SU-DHL-6 (cell line): ENCODE results near the gene B3GALNT1.

Source experiments
- H2AFZ ChIP-seq: fragments of 200-600 bp; sonication (generic); 2 replicates; pipeline ENCODE4 v1.6.1; 2014; ENCODE audit warnings: low read depth, mild to moderate bottlenecking, moderate library complexity, mixed read lengths, antibody characterized with exemption, low read length; ENCODE audit not compliant: severe bottlenecking
- H3F3A ChIP-seq: fragments of 200-600 bp; shearing (Covaris generic); 2 replicates; pipeline ENCODE4 v1.6.0; 2016; ENCODE audit warnings: antibody characterized with exemption, mild to moderate bottlenecking; ENCODE audit not compliant: insufficient read depth
- H3K27ac ChIP-seq: fragments of 200-600 bp; sonication (generic); 2 replicates; pipeline ENCODE4 v1.5.1; 2016; ENCODE audit warnings: low read depth, mild to moderate bottlenecking, low read length, moderate library complexity, mixed read lengths
- H3K27me3 ChIP-seq: fragments of 200-600 bp; sonication (generic), shearing (Covaris generic); 2 replicates; pipeline ENCODE4 v1.6.0; 2014; ENCODE audit warnings: mild to moderate bottlenecking, low read length
- H3K36me3 ChIP-seq: fragments of 200-600 bp; sonication (generic); 2 replicates; pipeline ENCODE4 v1.6.1; 2014; ENCODE audit warnings: mild to moderate bottlenecking, low read length, mixed read lengths
- H3K4me2 ChIP-seq: fragments of 300-600, 200-600 bp; shearing (Covaris generic), sonication (generic); 2 replicates; pipeline ENCODE4 v1.6.0; 2014; ENCODE audit warnings: low read length, low read depth, mild to moderate bottlenecking; ENCODE audit not compliant: poor library complexity, severe bottlenecking
- H3K4me3 ChIP-seq: fragments of 200-600 bp; sonication (generic); 2 replicates; pipeline ENCODE4 v1.5.1; 2014; ENCODE audit warnings: antibody characterized with exemption, low read length, mild to moderate bottlenecking, mixed read lengths; ENCODE audit not compliant: insufficient read depth, poor library complexity, severe bottlenecking
- H3K79me2 ChIP-seq: fragments of 200-600 bp; sonication (generic); 2 replicates; pipeline ENCODE4 v1.6.1; 2014; ENCODE audit warnings: mild to moderate bottlenecking, low read length, moderate library complexity; ENCODE audit not compliant: insufficient read depth
- H3K9ac ChIP-seq: fragments of 200-600 bp; sonication (generic); 2 replicates; pipeline ENCODE4 v1.7.0; 2014; ENCODE audit warnings: mild to moderate bottlenecking, low read length
- H3K9me2 ChIP-seq: fragments of 200-600 bp; sonication (generic); replicated peaks from 2 replicates; pipeline ENCODE4 v1.6.1; 2014; ENCODE audit warnings: low read length; ENCODE audit not compliant: insufficient read depth
- H3K9me3 ChIP-seq: fragments of 200-600 bp; sonication (generic); 2 replicates; pipeline ENCODE4 v1.6.1; 2014; ENCODE audit warnings: low read length, mixed read lengths; ENCODE audit not compliant: insufficient read depth
- H4K20me1 ChIP-seq: fragments of 200-600 bp; sonication (generic); 2 replicates; pipeline ENCODE4 v1.6.1; 2014; ENCODE audit warnings: low read depth, mild to moderate bottlenecking, antibody characterized with exemption, low read length, moderate library complexity, mixed read lengths
- CTCF ChIP-seq: fragments of 200-600 bp; sonication (generic); IDR thresholded peaks from one replicate; pipeline ENCODE4 v1.5.1; 2017; ENCODE audit warnings: antibody characterized with exemption, mild to moderate bottlenecking, low read length, moderate library complexity; ENCODE audit not compliant: insufficient read depth, poor library complexity, severe bottlenecking
- EZH2phosphoT487 ChIP-seq: fragments of 200-600 bp; sonication (generic), shearing (Covaris generic); conservative IDR thresholded peaks from 2 replicates; pipeline ENCODE4 v1.6.1; 2018; ENCODE audit warnings: mild to moderate bottlenecking, antibody characterized with exemption, low read length, moderate library complexity, mixed read lengths

The B3GALNT1 gene

GRCh38 chr3:161149529-161149928 is 44.4 kb upstream of the B3GALNT1 start:
- no peak overlapping the region for H3K4me3 ChIP-seq
- H3K9me2 ChIP-seq = no peaks in the 10 kb centered on the region
- TF ChIP-seq EZH2phosphoT487 (no peak), CTCF (no peak)
- H3K9me3 ChIP-seq = no peaks in the 10 kb centered on the region
- no peak overlapping the region for H2AFZ ChIP-seq
- H3K79me2 ChIP-seq = no peaks in the 10 kb centered on the region
- no peaks in the 10 kb centered on the region for H3K27me3 ChIP-seq
- no peaks in the 10 kb centered on the region for H3K36me3 ChIP-seq
- H3K4me2 ChIP-seq = no peak overlapping the region
- no peaks in the 10 kb centered on the region for H4K20me1 ChIP-seq
- no peak overlapping the region for H3K27ac ChIP-seq
- no peaks in the 10 kb centered on the region for H3F3A ChIP-seq
- H3K9ac ChIP-seq = no peak overlapping the region

- no peaks in the 10 kb centered on the region for H3K9me3 ChIP-seq
- H3K9ac ChIP-seq = no peak overlapping the region
- no peaks in the 10 kb centered on the region for H3K9me2 ChIP-seq
- H3K4me3 ChIP-seq = no peak overlapping the region
- H3K27me3 ChIP-seq = no peaks in the 10 kb centered on the region
- no peaks in the 10 kb centered on the region for H3K79me2 ChIP-seq
- no peak for TF ChIP-seq CTCF
- TF ChIP-seq EZH2phosphoT487 = no peak
- no peak overlapping the region for H3K27ac ChIP-seq
- no peaks in the 10 kb centered on the region for H3F3A ChIP-seq
- H3K36me3 ChIP-seq = no peaks in the 10 kb centered on the region
- no peak overlapping the region for H3K4me2 ChIP-seq
- H2AFZ ChIP-seq = no peak overlapping the region
- H4K20me1 ChIP-seq = no peaks in the 10 kb centered on the region
Measured at GRCh38 chr3:161148832-161149475, 43.8 kb upstream of the B3GALNT1 start.

- no peak overlapping the region for H3K9ac ChIP-seq
- H3K36me3 ChIP-seq = no peaks in the 10 kb centered on the region
- no peak overlapping the region for H2AFZ ChIP-seq
- H3F3A ChIP-seq = no peaks in the 10 kb centered on the region
- H3K4me3 ChIP-seq = no peak overlapping the region
- no peaks in the 10 kb centered on the region for H3K9me3 ChIP-seq
- H4K20me1 ChIP-seq = no peaks in the 10 kb centered on the region
- H3K9me2 ChIP-seq = no peaks in the 10 kb centered on the region
- H3K4me2 ChIP-seq = no peak overlapping the region
- H3K27me3 ChIP-seq = no peaks in the 10 kb centered on the region
- no peaks in the 10 kb centered on the region for H3K79me2 ChIP-seq
- no peak overlapping the region for H3K27ac ChIP-seq
- TF ChIP-seq CTCF (no peak), EZH2phosphoT487 (no peak)
Measured at GRCh38 chr3:161142486-161142885, 37.3 kb upstream of the B3GALNT1 start.
